Measurements from ENCODE around the gene DHRS4L2.
"Not testable (repeated sequence)": the region's sequence is repeated elsewhere in the genome, so short reads cannot be mapped to it uniquely, and the experiment has no call there.

The DHRS4L2 gene

GRCh38 chr14:23974041-23974440 is 14.7 kb upstream of the DHRS4L2 start:
- DNase-seq: not testable (repeated sequence)

DNA sequence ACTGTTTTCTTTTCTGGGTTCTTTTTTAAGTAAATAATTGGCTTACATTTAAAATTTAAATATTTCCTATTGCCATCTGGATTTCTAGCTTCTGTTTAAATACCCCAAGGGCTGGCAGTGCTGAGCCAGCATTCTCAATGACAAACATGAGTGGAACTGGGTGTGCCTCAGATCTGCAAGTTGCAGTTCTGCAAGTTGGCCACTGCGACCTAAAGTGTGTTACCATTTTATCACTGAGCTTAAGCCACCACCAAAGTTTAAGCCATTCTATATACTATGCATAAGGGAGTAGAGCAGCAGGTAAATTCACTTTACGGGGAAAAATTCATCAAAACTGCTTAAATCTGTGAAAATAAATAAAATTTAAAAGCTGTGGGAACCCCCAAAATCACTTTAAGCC is 11.5 kb upstream of the DHRS4L2 start:
- not testable (repeated sequence) for DNase-seq

DNA sequence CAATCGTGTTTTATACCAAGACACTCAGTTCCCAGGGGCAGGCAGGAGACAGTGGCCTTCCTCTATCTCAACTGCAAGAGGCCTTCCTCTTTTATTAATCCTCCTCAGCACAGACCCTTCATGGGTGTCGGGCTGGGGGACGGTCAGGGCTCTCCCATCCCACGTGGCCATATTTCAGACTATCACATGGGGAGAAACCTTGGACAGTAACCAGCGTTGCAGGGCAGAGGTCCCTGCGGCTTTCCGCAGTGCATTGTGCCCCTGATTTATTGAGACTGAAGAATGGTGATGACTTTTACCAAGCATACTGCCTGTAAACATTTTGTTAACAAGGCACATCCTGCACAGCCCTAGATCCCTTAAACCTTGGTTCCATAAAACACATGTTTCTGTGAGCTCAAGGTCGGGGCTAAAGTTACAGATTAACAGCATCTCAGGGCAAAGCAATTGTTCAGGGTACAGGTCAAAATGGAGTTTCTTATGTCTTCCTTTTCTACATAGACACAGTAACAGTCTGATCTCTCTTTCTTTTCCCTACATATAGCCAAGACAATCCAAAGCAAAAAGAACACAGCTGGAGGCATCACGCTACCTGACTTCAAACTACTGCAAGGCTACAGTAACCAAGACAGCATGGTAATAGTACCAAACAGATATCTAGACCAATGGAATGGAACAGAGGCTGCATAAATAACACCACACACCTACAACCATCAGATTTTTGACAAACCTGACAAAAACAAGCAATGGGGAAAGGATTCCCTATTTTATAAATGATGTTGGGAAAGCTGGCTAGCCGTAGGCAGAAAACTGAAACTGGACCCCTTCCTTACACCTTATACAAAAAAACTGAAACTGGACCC is 6.5 kb upstream of the DHRS4L2 start:
- not testable (repeated sequence) for DNase-seq

- no peak for DNase-seq
These were observed 3.7 kb upstream of the DHRS4L2 start for GRCh38 chr14:23984891-23985602.

GRCh38 chr14:23988223-23988606 is 514 bp upstream of the DHRS4L2 start:
- not testable (repeated sequence) for DNase-seq

DNA sequence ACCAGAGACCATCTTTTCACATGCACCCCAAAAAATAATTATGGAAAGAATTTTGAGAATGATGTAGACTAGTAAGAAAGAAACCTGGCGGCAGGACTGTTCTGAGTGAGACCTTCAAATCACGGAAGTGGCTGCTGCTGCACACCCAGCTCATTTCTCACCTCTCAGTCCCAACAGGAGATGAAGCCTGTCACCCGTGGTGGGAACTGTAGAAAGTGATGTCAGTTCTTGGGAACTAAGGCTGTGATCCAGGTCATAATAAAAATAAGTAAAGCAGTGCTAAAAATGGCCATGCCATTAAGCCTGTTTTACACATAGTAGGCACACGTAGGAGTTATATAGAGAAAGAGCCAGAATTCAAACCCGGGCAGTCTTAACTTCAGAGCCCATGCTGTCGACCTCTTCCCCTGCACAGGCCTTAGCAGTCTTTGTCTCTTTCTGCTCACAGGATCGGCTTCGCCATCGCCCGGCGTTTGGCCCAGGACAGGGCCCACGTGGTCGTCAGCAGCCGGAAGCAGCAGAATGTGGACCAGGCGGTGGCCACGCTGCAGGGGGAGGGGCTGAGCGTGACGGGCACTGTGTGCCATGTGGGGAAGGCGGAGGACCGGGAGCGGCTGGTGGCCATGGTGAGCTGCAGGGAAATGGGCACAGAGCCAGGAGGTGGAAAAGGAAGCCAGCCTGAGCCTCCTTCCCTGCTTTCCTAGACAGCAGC is 1.2 kb downstream of the DHRS4L2 start:
- DNase-seq: not testable (repeated sequence)

DNA sequence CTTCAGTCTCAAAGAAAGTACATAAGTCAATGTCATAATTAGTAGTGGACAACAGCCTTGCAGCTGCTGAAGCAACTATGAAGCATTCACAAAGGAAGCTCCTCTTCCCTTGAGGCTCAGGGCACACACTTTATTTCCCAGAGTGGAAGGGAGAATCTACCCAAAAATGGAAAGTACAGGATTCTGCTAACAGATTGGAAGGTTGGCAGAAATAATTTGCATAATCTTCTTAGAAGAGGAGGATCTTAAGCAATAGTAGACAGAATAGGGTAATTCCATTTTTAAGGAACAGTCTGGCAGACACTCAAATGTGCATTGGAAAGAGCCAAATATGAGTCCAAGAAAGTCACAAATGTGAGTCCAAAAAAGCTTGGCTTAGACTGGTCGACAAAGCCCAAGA is 2.2 kb downstream of the DHRS4L2 start:
- DNase-seq: not testable (repeated sequence)

GRCh38 chr14:23993042-23993441 is 4.3 kb downstream of the DHRS4L2 start:
- not testable (repeated sequence) for DNase-seq

DNA sequence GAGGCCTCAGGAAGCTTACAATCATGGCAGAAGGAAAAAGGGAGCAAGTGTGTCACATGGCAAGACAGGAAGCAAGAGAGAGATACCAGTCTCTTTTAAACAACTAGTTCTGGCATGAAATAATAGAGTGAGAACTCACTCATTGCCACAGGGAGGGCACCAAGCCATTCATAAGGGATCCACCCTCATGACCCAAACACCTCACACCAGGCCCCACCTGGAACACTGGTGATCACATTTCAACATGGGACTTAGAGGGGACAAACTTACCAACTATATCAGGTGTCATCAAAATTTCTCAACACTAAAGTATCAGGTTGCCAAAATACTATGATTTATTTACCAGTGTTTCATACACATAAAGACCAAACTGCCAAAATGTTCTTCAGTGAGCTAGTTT is 7.3 kb downstream of the DHRS4L2 start:
- not testable (repeated sequence) for DNase-seq

DNA sequence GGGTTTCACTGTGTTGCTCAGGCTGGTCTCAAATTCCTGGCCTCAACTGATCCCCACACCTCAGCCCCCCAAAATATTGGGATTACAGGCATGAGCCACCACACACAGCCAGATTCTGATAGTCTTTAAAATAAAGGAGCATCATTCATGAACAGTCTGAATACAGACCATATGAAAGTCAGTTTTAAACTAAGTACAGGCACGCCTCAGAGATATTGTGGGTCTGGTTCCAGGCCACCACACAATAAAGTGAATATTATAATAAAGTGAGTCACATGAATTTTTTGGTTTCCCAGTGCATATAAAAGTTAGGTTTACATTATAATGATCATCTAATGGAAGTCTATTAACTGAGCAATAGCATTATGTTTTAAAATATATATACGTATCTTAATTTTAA is 8.1 kb downstream of the DHRS4L2 start:
- not testable (repeated sequence) for DNase-seq

DNA sequence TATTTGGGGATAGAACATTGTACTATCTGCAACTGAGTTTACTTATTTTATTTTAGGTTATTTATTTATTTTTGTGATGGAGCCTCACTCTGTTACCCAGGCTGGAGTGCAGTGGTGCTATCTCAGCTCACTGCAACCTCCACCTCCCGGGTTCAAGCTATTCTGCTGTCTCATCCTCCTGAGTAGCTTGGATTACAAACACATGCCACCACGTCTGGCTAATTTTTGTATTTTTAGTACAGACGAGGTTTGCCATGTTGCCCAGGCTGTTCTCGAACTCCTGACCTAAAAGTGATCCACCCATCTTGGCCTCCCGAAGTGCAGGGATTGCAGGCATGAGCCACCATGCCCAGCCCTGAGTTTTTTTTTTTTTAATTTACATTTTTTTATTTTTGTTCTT is 10.9 kb downstream of the DHRS4L2 start:
- not testable (repeated sequence) for DNase-seq

DNA sequence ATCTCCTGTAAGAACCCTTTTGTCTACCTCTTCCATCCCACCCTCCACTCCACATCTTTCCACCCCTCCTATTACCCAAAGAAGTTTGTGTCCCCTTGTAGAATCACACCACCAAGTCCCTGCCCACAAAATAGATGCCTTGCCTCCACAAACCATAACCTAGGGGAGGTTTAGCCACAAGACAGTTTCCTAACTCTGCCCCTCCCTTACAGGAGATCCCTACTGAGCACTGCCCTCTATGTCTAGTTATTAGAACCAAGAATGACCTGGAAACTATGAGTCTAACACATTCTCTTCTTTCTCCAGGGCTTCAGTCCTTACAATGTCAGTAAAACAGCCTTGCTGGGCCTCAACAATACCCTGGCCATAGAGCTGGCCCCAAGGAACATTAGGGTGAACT is 12.3 kb downstream of the DHRS4L2 start:
- DNase-seq: not testable (repeated sequence)

DNA sequence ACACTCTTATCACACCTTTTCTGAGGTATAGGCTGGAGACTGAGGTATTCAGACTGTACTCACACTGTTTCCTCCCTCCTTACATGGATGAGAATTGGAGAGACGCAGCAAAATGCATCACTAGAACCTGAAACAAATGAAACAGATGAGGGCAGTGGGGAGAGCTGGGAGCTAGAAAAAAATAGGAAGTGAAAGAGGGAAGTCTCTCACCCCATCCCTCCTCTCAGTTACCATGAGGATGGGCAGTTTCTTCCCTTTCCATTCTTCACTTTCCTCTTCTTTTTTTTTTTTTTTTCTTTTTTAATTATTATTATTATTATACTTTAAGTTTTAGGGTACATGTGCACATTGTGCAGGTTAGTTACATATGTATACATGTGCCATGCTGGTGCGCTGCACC is 12.9 kb downstream of the DHRS4L2 start:
- DNase-seq: not testable (repeated sequence)

DNA sequence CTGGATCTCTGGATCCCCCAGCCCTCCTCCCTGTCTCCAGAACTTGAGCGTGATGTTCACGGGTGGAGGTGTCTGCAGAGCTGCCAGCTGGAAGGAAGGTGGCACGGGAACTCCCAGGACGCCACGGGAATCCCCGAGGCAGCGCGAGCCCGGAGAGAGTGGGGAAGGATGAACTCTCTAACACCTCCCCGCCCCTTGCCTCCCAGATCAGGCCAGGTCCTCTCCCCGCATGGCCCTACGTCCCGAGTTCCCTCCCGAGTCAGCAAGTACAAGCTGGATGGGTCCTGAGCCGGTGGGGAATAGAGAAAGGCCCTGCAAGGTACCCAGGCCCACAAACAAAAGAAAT is 17.7 kb downstream of the DHRS4L2 start:
- not testable (repeated sequence) for DNase-seq

- peak; percentile 78 for DNase-seq
These were observed 18.3 kb downstream of the DHRS4L2 start for GRCh38 chr14:24006817-24007652.

DNA sequence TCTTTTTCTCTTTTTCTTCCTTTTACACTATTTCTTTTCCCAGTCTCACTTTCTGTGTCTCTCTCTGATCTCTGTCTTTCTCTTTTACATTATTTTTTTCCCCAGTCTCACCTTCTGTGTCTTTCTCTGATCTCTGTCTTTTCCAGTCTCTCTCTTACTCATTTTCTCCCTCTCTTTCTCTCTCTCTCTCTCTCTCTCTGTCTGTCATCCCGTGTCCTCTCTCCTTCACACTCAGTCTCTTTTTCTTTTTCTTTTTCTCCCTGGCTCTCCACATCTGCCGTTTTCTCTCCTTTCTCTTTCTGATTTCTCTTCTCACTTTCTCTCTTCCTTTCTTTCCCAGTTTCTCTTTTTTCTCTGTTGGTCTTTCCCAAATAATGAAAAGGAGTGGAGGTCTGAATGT is 22.3 kb downstream of the DHRS4L2 start:
- no peak for DNase-seq

DNA sequence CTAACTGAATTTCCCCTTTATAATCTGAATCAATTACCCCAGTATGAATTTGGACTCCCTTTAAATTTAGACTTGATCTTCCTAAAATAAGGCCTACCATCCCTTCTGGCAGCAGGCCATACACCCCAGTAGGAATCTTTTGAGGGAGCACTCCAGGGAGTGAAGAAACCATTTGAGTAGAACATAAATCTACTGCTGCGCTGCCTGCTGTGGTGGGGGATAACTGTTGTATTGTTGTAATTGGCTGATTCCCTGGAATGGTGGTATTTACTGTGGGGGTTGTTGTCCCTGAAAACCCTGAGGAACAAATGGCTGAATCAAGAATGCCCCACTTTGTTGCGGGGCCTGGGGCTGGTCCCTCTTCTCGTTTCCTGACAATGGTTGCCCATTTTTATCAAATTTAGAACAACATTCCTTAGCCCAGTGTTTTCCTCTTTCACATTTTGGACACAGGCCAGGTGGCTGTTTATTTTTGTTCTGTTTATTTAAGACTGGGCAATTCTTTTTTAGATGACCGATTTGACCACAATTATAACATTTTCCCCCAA is 24.1 kb downstream of the DHRS4L2 start:
- not testable (repeated sequence) for DNase-seq

DNA sequence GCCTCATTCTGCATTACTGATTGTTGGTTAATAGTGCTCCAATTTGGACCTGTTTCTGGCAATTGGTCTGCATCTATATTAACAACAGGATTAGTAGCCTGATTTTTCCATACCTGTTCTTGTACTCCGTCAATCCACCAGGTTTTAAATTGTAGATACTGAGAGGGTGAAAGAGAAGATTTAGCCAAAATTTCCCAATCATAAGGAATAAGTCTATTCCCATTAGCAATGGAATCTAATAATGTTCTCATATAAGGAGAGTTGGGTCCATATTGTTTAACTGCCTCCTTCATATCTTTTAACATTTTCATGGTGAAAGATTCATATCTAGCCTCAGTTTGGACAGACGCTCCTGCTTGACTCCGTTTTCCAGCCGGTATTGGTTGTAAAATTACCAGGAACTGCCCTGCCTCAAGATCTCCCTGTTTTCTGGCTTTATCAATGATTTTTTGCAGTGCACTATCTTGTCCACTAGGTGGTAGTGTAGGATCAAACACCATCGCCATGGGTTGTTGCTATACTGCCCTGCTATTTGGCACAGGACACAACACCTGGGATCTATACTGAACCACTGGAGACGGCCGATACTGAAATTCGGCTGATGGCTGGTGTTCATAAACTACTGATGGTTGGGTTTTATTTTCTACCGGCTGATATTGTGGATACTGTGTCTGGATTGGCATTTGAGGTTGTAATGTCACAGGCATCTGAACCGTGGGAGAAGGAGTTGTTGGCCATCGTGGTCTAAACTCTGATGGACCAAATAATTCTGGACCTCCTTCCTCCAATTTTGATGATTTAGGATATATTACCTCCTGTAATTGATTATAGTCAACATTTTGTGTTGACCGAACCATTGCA is 25.2 kb downstream of the DHRS4L2 start:
- DNase-seq: peak; percentile 38

DNA sequence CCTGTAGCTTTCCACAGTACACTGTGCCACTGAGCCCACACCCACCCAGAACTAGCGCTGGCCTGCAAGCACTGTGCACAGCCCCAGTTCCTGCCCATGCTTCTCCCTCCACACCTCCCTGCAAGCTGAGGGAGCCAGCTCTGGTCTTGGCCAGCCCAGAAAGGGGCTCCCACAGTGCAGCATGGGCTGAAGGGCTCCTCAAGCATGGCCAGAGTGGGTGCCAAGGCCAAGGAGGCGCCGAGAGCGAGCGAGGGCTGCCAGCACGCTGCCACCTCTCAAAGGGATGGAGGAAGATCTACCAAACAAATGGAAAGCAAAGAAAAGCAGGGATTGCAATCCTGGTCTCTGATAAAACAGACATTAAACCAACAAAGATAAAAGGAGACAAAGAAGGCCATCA is 27.0 kb downstream of the DHRS4L2 start:
- DNase-seq: not testable (repeated sequence)

- DNase-seq: not testable (repeated sequence)
These were observed 30.2 kb downstream of the DHRS4L2 start for GRCh38 chr14:24018978-24019377.

DNA sequence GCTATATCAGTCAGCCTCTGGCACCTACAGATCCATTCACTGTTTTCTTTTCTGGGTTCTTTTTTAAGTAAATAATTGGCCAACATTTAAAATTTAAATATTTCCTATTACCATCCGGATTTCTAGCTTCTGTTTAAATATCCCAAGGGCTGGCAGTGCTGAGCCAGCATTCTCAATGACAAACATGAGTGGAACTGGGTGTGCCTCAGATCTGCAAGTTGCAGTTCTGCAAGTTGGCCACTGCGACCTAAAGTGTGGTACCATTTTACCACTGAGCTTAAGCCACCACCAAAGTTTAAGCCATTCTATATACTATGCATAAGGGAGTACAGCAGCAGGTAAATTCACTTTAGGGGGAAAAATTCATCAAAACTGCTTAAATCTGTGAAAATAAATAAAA is 31.2 kb downstream of the DHRS4L2 start:
- DNase-seq: not testable (repeated sequence)

Data from activated T-cell treated with anti-CD3 and anti-CD28 coated beads, Interleukin-2, amount 50 U/mL, for 1 hour (primary cell).